HEK293 (cell line): ENCODE data around the gene ANKRD37.

Experiments used
- CTCF ChIA-PET: fragments of 350-600 bp; formaldehyde crosslinking; extraction: SDS; loops from one replicate; lab custom pipeline; 2021; ENCODE audit warnings: antibody characterized with exemption; lab: Yijun Ruan, JAX
- POLR2A ChIA-PET: fragments of 300-600 bp; formaldehyde crosslinking; extraction: SDS; loops from one replicate; lab custom pipeline; 2020; ENCODE audit warnings: antibody characterized with exemption, inconsistent platforms; lab: Yijun Ruan, JAX
- H3K27ac ChIP-seq: fragments of 200-500 bp; sonication (Bioruptor generic); 2 replicates; pipeline ENCODE4 v1.5.1; 2014; ENCODE audit warnings: low read depth, low read length, control low read depth, inconsistent platforms; ENCODE audit errors: extremely low read depth
- H3K36me3 ChIP-seq, 2 experiments: fragments of 200-500 bp in 1 of 2; sonication (Bioruptor generic) in 1 of 2; 1 replicate in 1 of 2; 2 replicates in 1 of 2; pipeline ENCODE4 v1.5.1; 2014 to 2017; ENCODE audit warnings: inconsistent platforms in 2 of 2, low read length in 2 of 2; ENCODE audit not compliant: control insufficient read depth in 2 of 2, insufficient read depth in 1 of 2
- H3K4me1 ChIP-seq: fragments of 200-500 bp; sonication (Bioruptor generic); 2 replicates; pipeline ENCODE4 v1.5.1; 2014; ENCODE audit warnings: mild to moderate bottlenecking, low read length, inconsistent platforms; ENCODE audit not compliant: control insufficient read depth, insufficient read depth
- H3K4me3 ChIP-seq: 2 replicates; pipeline ENCODE4 v1.5.1; 2011; ENCODE audit warnings: low read depth, mild to moderate bottlenecking, control low read depth, low read length, moderate library complexity
- H3K9me3 ChIP-seq: fragments of 200-500 bp; sonication (Bioruptor generic); 2 replicates; pipeline ENCODE4 v1.5.1; 2014; ENCODE audit warnings: low read depth, low read length, inconsistent platforms; ENCODE audit not compliant: control insufficient read depth, insufficient read depth
- ELK4 ChIP-seq: IDR thresholded peaks from 2 replicates; pipeline ENCODE4 v1.6.1; 2011; ENCODE audit warnings: mild to moderate bottlenecking, low read depth, low read length, borderline replicate concordance
- GLIS2 ChIP-seq: fragments of 450-650 bp; formaldehyde crosslinking; IDR thresholded peaks from 2 replicates; pipeline ENCODE4 v1.5.1; 2016; ENCODE audit warnings: missing biosample characterization, missing genetic modification characterization
- HOXA7 ChIP-seq: sonication (generic); formaldehyde crosslinking; IDR thresholded peaks from 2 replicates; pipeline ENCODE4 v1.8.1; 2022; ENCODE audit warnings: missing genetic modification reagents, borderline replicate concordance
- HOXC10 ChIP-seq: sonication (generic); formaldehyde crosslinking; IDR thresholded peaks from 2 replicates; pipeline ENCODE4 v1.8.1; 2023; ENCODE audit warnings: mild to moderate bottlenecking, missing genetic modification reagents
- SCRT1 ChIP-seq: fragments of 450-650 bp; formaldehyde crosslinking; IDR thresholded peaks from 2 replicates; pipeline ENCODE4 v1.5.1; 2016; ENCODE audit warnings: missing biosample characterization, missing genetic modification characterization, borderline replicate concordance
- SETDB1 ChIP-seq: IDR thresholded peaks from one replicate; pipeline ENCODE4 v1.6.1; 2017; ENCODE audit warnings: mild to moderate bottlenecking, low read length, moderate library complexity, mixed read lengths; ENCODE audit not compliant: insufficient read length
- YY1 ChIP-seq: fragments of 450-650 bp; formaldehyde crosslinking; IDR thresholded peaks from 2 replicates; pipeline ENCODE4 v1.5.1; 2018; ENCODE audit warnings: missing biosample characterization, missing genetic modification characterization
- ZNF223 ChIP-seq: fragments of 450-650 bp; formaldehyde crosslinking; IDR thresholded peaks from 2 replicates; pipeline ENCODE4 v1.5.1; 2016; ENCODE audit warnings: missing biosample characterization, missing genetic modification characterization
- ZNF302 ChIP-seq: fragments of 450-650 bp; formaldehyde crosslinking; IDR thresholded peaks from 2 replicates; pipeline ENCODE4 v1.5.1; 2016; ENCODE audit warnings: missing biosample characterization, missing genetic modification characterization, low read depth
- ZNF571 ChIP-seq: fragments of 450-650 bp; formaldehyde crosslinking; IDR thresholded peaks from 2 replicates; pipeline ENCODE4 v1.5.0; 2017; ENCODE audit warnings: missing biosample characterization, missing genetic modification characterization
- ZNF626 ChIP-seq: fragments of 450-650 bp; sonication (Bioruptor Pico); formaldehyde crosslinking; IDR thresholded peaks from 2 replicates; pipeline ENCODE4 v1.5.1; 2018; ENCODE audit warnings: missing biosample characterization, missing genetic modification characterization, inconsistent platforms
- ZNF677 ChIP-seq: fragments of 450-650 bp; IDR thresholded peaks from 2 replicates; pipeline ENCODE4 v1.5.0; 2018; ENCODE audit warnings: missing biosample characterization, mild to moderate bottlenecking, missing genetic modification characterization, moderate library complexity
- ZNF701 ChIP-seq: fragments of 450-650 bp; formaldehyde crosslinking; IDR thresholded peaks from 2 replicates; pipeline ENCODE4 v1.5.1; 2016; ENCODE audit warnings: missing biosample characterization, missing genetic modification characterization
- ZNF791 ChIP-seq: fragments of 450-650 bp; formaldehyde crosslinking; IDR thresholded peaks from 2 replicates; pipeline ENCODE4 v1.5.1; 2016; ENCODE audit warnings: missing biosample characterization, missing genetic modification characterization
- TF ChIP-seq, protein P1 (sequence below): fragments of 450-650 bp; formaldehyde crosslinking; IDR thresholded peaks from 2 replicates; pipeline ENCODE4 v1.5.1; 2016; ENCODE audit warnings: missing biosample characterization, missing genetic modification characterization
- TF ChIP-seq, protein P2 (sequence below): fragments of 450-650 bp; formaldehyde crosslinking; IDR thresholded peaks from 2 replicates; pipeline ENCODE4 v1.5.1; 2016; ENCODE audit warnings: missing biosample characterization, missing genetic modification characterization
- TF ChIP-seq, protein P3 (sequence below): fragments of 450-650 bp; formaldehyde crosslinking; IDR thresholded peaks from 2 replicates; pipeline ENCODE4 v1.5.1; 2016; ENCODE audit warnings: missing biosample characterization, missing genetic modification characterization, borderline replicate concordance
- TF ChIP-seq, protein P4 (sequence below): fragments of 450-650 bp; formaldehyde crosslinking; IDR thresholded peaks from 2 replicates; pipeline ENCODE4 v1.5.1; 2016; ENCODE audit warnings: missing biosample characterization, missing genetic modification characterization

ANKRD37 gene

GRCh38 chr4:185384061-185384460 lies 12.6 kb upstream of the ANKRD37 start:
- TF ChIP-seq ZNF791 (tag by site-specific recombination) = no peak
- TF ChIP-seq, protein P1, sequence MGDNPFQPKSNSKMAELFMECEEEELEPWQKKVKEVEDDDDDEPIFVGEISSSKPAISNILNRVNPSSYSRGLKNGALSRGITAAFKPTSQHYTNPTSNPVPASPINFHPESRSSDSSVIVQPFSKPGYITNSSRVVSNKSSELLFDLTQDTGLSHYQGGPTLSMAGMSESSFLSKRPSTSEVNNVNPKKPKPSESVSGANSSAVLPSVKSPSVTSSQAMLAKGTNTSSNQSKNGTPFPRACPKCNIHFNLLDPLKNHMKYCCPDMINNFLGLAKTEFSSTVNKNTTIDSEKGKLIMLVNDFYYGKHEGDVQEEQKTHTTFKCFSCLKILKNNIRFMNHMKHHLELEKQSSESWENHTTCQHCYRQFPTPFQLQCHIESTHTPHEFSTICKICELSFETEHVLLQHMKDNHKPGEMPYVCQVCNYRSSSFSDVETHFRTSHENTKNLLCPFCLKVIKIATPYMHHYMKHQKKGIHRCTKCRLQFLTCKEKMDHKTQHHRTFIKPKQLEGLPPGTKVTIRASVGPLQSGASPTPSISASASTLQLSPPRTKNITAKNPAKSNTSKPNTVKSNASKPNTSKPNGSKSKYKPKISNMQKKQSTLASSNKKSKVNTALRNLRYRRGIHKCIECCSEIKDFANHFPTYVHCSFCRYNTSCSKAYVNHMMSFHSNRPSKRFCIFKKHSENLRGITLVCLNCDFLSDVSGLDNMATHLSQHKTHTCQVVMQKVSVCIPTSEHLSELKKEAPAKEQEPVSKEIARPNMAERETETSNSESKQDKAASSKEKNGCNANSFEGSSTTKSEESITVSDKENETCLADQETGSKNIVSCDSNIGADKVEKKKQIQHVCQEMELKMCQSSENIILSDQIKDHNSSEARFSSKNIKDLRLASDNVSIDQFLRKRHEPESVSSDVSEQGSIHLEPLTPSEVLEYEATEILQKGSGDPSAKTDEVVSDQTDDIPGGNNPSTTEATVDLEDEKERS (tag by site-specific recombination) = no peak
- no peak for TF ChIP-seq ZNF302 (tag by site-specific recombination)
- TF ChIP-seq, protein P2, sequence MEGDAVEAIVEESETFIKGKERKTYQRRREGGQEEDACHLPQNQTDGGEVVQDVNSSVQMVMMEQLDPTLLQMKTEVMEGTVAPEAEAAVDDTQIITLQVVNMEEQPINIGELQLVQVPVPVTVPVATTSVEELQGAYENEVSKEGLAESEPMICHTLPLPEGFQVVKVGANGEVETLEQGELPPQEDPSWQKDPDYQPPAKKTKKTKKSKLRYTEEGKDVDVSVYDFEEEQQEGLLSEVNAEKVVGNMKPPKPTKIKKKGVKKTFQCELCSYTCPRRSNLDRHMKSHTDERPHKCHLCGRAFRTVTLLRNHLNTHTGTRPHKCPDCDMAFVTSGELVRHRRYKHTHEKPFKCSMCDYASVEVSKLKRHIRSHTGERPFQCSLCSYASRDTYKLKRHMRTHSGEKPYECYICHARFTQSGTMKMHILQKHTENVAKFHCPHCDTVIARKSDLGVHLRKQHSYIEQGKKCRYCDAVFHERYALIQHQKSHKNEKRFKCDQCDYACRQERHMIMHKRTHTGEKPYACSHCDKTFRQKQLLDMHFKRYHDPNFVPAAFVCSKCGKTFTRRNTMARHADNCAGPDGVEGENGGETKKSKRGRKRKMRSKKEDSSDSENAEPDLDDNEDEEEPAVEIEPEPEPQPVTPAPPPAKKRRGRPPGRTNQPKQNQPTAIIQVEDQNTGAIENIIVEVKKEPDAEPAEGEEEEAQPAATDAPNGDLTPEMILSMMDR (tag by site-specific recombination) = no peak
- no peak for TF ChIP-seq ZNF701 (tag by site-specific recombination)
- TF ChIP-seq ZNF677 (tag by site-specific recombination) = no peak
- TF ChIP-seq, protein P3, sequence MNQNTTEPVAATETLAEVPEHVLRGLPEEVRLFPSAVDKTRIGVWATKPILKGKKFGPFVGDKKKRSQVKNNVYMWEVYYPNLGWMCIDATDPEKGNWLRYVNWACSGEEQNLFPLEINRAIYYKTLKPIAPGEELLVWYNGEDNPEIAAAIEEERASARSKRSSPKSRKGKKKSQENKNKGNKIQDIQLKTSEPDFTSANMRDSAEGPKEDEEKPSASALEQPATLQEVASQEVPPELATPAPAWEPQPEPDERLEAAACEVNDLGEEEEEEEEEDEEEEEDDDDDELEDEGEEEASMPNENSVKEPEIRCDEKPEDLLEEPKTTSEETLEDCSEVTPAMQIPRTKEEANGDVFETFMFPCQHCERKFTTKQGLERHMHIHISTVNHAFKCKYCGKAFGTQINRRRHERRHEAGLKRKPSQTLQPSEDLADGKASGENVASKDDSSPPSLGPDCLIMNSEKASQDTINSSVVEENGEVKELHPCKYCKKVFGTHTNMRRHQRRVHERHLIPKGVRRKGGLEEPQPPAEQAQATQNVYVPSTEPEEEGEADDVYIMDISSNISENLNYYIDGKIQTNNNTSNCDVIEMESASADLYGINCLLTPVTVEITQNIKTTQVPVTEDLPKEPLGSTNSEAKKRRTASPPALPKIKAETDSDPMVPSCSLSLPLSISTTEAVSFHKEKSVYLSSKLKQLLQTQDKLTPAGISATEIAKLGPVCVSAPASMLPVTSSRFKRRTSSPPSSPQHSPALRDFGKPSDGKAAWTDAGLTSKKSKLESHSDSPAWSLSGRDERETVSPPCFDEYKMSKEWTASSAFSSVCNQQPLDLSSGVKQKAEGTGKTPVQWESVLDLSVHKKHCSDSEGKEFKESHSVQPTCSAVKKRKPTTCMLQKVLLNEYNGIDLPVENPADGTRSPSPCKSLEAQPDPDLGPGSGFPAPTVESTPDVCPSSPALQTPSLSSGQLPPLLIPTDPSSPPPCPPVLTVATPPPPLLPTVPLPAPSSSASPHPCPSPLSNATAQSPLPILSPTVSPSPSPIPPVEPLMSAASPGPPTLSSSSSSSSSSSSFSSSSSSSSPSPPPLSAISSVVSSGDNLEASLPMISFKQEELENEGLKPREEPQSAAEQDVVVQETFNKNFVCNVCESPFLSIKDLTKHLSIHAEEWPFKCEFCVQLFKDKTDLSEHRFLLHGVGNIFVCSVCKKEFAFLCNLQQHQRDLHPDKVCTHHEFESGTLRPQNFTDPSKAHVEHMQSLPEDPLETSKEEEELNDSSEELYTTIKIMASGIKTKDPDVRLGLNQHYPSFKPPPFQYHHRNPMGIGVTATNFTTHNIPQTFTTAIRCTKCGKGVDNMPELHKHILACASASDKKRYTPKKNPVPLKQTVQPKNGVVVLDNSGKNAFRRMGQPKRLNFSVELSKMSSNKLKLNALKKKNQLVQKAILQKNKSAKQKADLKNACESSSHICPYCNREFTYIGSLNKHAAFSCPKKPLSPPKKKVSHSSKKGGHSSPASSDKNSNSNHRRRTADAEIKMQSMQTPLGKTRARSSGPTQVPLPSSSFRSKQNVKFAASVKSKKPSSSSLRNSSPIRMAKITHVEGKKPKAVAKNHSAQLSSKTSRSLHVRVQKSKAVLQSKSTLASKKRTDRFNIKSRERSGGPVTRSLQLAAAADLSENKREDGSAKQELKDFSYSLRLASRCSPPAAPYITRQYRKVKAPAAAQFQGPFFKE (tag by site-specific recombination) = no peak
- no peak for TF ChIP-seq ZNF571
- TF ChIP-seq SETDB1 = no peak
- no peak for TF ChIP-seq HOXA7 (CRISPR knock-in tag)
- no peak for TF ChIP-seq ELK4
- TF ChIP-seq YY1 = no peak
- no peak for TF ChIP-seq HOXC10 (CRISPR knock-in tag)
- TF ChIP-seq ZNF626 (tag by site-specific recombination) = no peak
- TF ChIP-seq ZNF223 = no peak
- TF ChIP-seq, protein P4, sequence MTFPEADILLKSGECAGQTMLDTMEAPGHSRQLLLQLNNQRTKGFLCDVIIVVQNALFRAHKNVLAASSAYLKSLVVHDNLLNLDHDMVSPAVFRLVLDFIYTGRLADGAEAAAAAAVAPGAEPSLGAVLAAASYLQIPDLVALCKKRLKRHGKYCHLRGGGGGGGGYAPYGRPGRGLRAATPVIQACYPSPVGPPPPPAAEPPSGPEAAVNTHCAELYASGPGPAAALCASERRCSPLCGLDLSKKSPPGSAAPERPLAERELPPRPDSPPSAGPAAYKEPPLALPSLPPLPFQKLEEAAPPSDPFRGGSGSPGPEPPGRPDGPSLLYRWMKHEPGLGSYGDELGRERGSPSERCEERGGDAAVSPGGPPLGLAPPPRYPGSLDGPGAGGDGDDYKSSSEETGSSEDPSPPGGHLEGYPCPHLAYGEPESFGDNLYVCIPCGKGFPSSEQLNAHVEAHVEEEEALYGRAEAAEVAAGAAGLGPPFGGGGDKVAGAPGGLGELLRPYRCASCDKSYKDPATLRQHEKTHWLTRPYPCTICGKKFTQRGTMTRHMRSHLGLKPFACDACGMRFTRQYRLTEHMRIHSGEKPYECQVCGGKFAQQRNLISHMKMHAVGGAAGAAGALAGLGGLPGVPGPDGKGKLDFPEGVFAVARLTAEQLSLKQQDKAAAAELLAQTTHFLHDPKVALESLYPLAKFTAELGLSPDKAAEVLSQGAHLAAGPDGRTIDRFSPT (tag by site-specific recombination) = no peak
- TF ChIP-seq GLIS2 (tag by site-specific recombination) = no peak
- TF ChIP-seq SCRT1 (tag by site-specific recombination) = no peak
- TF ChIP-seq, all 188 proteins: peak for 0
- Histone ChIP-seq H3K27ac (no peak overlapping the region), H3K36me3 (no peaks in the 10 kb centered on the region), H3K4me3 (no peak overlapping the region), H3K4me1 (no peaks in the 10 kb centered on the region), H3K9me3 (no peaks in the 10 kb centered on the region)
- ChIA-PET POLR2A (no interaction called here), CTCF (no interaction called here)
